Measurements from ENCODE around the gene EPB41L4B.
"Not testable (repeated sequence)": the region's sequence is repeated elsewhere in the genome, so short reads cannot be mapped to it uniquely, and the experiment has no call there.

EPB41L4B gene

GRCh38 chr9:109320742-109321448, at the start of gene EPB41L4B:
TSS of gene EPB41L4B (minus strand) at chr9:109321059. CDS start at chr9:109320446, 613 bp downstream.
- Mint-ChIP-seq H3K9me3 (no peaks in the 10 kb centered on the region), H3K4me3 (peak within 1 kb of the TSS; percentile 83 to 89), H3K27ac (peak within 1 kb of the TSS in 1 of 2 donors; percentile 50), H3K27me3 (peaks cover 77% of the 10 kb centered on the region), H3K4me1 (peaks cover 25% of the 10 kb centered on the region)
- ATAC-seq (peak; percentile 95), DNase-seq (peak; percentile 91 to 93)

- H3K27ac Mint-ChIP-seq = no peak overlapping the region
- ATAC-seq (no peak), DNase-seq (no peak)
- peaks cover 25% of the 10 kb centered on the region for H3K27me3 Mint-ChIP-seq
- no peaks in the 10 kb centered on the region for H3K4me1 Mint-ChIP-seq
- no peak overlapping the region for H3K4me3 Mint-ChIP-seq
- peaks cover 0 to 15% of the 10 kb centered on the region in 2 donors for H3K9me3 Mint-ChIP-seq
These were observed 48.4 kb upstream of the EPB41L4B start for GRCh38 chr9:109369285-109369684.

GRCh38 chr9:109360771-109361170, 39.9 kb upstream of the EPB41L4B start:
- peaks cover 12% of the 10 kb centered on the region for H3K27me3 Mint-ChIP-seq
- H3K9me3 Mint-ChIP-seq = no peaks in the 10 kb centered on the region
- H3K4me1 Mint-ChIP-seq = no peaks in the 10 kb centered on the region
- H3K27ac Mint-ChIP-seq = no peak overlapping the region
- ATAC-seq (no peak), DNase-seq (no peak)
- H3K4me3 Mint-ChIP-seq = no peak overlapping the region

DNA sequence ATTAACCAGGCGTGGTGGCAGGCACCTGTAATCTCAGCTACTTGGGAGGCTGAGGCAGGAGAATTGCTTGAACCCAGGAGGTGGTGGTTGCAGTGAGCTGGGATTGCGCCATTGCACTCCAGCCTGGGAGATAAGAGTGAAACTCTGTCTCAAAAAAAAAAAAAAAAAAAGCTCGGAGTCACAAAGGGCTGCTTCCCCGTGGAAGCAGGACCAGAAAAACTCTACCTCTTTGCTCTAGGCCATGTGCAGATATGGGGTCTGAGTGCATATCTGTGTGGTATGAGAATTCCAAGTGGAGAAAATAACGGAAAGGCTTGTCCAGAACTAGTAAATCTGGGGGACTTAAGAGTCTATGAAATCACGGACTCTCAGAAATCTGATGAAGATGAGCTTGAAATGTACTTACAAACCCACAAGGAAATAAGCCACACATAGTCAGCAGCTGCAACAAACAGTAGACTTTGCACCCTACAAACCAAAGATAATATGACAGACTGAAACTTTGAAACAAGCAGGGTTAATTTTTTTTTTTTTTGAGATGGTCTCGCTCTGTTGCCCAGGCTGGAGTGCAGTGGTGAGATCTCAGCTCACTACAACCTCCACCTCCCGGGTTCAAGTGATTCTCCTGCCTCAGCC, 38.2 kb upstream of the EPB41L4B start:
- not testable (repeated sequence) for DNase-seq, H3K4me1 Mint-ChIP-seq, H3K4me3 Mint-ChIP-seq, H3K27ac Mint-ChIP-seq, ATAC-seq
- peaks cover 0 to 14% of the 10 kb centered on the region in 2 donors for H3K9me3 Mint-ChIP-seq
- peaks cover 24% of the 10 kb centered on the region for H3K27me3 Mint-ChIP-seq

DNA sequence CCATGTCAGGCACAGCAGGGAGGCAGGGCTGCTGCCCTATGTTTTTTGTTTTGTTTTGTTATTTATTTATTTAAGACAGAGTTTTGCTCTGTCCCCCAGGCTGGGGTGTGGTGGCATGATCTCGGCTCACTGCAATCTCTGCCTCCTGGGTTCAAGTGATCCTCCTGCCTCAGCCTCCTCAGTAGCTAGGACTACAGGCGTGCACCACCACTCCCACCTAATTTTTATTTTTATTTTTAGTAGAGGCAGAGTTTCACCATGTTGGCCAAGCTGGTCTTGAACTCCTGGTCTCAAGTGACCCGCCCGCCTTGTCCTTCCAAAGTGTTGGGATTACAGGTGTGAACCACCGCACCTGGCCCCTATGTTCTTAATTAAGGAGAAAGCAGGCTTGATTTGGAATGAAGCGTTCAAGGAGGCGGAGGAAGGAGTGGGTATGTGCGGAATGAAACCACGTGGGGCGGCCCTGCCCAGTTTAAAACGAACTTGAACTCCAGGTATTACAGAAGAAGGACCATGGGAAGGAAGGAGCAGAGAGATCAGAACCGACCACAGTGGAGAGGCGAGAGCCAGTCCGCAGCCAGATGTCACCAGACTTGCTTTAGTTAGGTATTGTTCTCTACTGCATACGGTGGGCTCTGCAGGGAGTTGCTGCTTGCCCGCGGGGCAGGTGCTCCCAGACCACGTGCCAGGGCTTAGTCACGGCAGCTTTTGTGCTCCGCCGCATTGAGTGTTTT, 34.9 kb upstream of the EPB41L4B start:
- no peak for ATAC-seq
- no peak overlapping the region for H3K27ac Mint-ChIP-seq
- no peak overlapping the region for H3K4me3 Mint-ChIP-seq
- peaks cover 27% of the 10 kb centered on the region for H3K27me3 Mint-ChIP-seq
- H3K9me3 Mint-ChIP-seq = peaks cover 0 to 14% of the 10 kb centered on the region in 2 donors
- DNase-seq = no peak
- H3K4me1 Mint-ChIP-seq = no peaks in the 10 kb centered on the region

GRCh38 chr9:109354190-109354589, 33.3 kb upstream of the EPB41L4B start:
- Mint-ChIP-seq H3K9me3 (peaks cover 0 to 14% of the 10 kb centered on the region in 2 donors), H3K4me1 (no peaks in the 10 kb centered on the region), H3K4me3 (no peak overlapping the region), H3K27ac (no peak overlapping the region), H3K27me3 (peaks cover 27% of the 10 kb centered on the region)
- ATAC-seq (no peak), DNase-seq (no peak)

- H3K27me3 Mint-ChIP-seq = peaks cover 27% of the 10 kb centered on the region
- no peaks in the 10 kb centered on the region for H3K4me1 Mint-ChIP-seq
- H3K4me3 Mint-ChIP-seq = no peak overlapping the region
- peaks cover 0 to 14% of the 10 kb centered on the region in 2 donors for H3K9me3 Mint-ChIP-seq
- no peak for ATAC-seq
- DNase-seq = no peak
- peak overlapping the region in 1 of 2 donors; percentile 61 for H3K27ac Mint-ChIP-seq
These were observed 30.2 kb upstream of the EPB41L4B start for GRCh38 chr9:109351032-109351431.

DNA sequence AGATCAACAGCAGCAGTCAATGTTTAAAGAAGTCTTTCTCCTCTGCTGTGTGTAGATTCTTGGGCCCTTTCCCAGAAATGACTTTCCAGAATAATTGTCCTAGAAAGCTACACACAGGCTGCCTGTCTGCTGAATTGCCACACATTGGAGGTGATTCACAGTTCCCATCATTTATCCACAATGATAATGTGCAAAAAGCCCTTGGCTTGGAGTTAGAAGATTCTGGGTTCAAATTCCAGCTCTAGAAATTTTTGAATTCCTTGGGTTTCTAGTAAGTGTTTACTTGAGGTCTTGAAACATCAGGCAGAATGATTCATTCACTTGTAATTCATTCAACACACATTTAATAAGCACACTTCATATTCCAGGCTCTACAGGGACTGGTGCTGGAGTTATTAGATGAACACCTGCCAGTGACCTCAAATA, 28.6 kb upstream of the EPB41L4B start:
- H3K4me3 Mint-ChIP-seq = no peak overlapping the region
- ATAC-seq (no peak), DNase-seq (no peak)
- H3K27ac Mint-ChIP-seq = no peak overlapping the region
- H3K9me3 Mint-ChIP-seq = peaks cover 0 to 3% of the 10 kb centered on the region in 2 donors
- H3K4me1 Mint-ChIP-seq = no peaks in the 10 kb centered on the region
- peaks cover 13% of the 10 kb centered on the region for H3K27me3 Mint-ChIP-seq

- DNase-seq (no peak), ATAC-seq (peak; percentile 39)
- no peak overlapping the region for H3K27ac Mint-ChIP-seq
- no peak overlapping the region for H3K4me3 Mint-ChIP-seq
- H3K9me3 Mint-ChIP-seq = no peaks in the 10 kb centered on the region
- H3K4me1 Mint-ChIP-seq = no peaks in the 10 kb centered on the region
- no peaks in the 10 kb centered on the region for H3K27me3 Mint-ChIP-seq
These were observed 26.0 kb upstream of the EPB41L4B start for GRCh38 chr9:109346904-109347303.

DNA sequence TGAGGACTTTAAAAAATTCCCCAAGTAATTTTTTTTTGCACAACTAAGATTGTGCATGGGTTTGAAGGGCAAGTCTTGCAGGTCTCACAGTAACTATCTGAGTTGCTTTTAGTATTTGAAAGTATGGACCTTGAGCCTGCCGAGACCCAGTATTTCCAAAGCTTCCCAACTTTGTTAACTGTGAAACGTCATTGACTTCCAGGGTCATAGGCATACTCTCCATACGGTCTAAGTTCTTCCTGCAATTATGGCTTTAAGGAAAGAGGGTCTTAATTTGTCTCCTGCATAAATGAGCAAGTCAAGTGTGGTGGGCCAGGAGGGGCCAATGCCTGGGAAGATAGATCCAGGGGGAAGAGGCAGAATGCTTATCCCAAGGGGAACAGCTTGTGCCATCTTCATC, 24.0 kb upstream of the EPB41L4B start:
- Mint-ChIP-seq H3K27ac (no peak overlapping the region), H3K27me3 (no peaks in the 10 kb centered on the region), H3K4me1 (no peaks in the 10 kb centered on the region), H3K4me3 (no peak overlapping the region), H3K9me3 (no peaks in the 10 kb centered on the region)
- ATAC-seq (no peak), DNase-seq (no peak)

GRCh38 chr9:109342878-109343277, 22.0 kb upstream of the EPB41L4B start:
- H3K4me1 Mint-ChIP-seq = no peaks in the 10 kb centered on the region
- H3K4me3 Mint-ChIP-seq = no peak overlapping the region
- no peaks in the 10 kb centered on the region for H3K27me3 Mint-ChIP-seq
- no peak overlapping the region for H3K27ac Mint-ChIP-seq
- no peak for ATAC-seq
- DNase-seq = no peak
- H3K9me3 Mint-ChIP-seq = no peaks in the 10 kb centered on the region

DNA sequence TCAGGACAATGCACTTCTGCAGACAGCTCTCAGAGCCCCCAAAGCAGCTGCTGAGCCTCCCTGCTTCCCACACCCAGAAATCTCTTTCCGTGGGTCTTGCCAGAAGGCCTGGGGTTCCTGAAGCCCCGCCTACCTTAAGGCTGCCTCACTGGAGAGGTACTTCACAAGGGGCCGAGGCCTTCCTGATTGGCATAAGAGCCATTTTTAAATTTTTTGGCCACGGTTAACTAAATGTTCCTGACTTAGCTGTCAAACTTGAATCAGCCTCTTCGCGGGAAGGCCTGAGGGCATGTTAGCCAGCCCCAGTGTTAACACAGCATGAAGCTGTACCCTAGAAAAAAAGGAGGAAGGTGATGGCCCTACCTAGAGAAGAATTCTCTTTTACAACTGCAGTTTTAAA, 20.7 kb upstream of the EPB41L4B start:
- no peak overlapping the region for H3K4me3 Mint-ChIP-seq
- H3K9me3 Mint-ChIP-seq = no peaks in the 10 kb centered on the region
- ATAC-seq = no peak

DNA sequence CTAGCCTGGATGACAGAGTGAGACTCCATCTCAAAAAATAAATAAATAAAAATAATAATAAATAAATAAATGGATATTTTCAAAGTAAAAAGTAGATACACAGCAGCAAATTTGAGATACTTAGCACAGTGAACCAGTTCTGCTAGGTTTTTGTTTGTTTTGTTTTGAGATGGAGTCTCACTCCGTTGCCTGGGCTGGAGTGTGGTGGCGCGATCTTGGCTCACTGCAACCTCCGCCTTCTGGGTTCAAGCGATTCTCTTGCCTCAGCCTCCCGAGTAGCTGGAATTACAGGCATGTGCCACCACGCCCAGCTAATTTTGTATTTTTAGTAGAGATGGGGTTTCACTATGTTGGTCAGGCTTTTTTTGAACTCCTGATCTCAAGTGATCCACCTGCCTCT, 20.1 kb upstream of the EPB41L4B start:
- H3K9me3 Mint-ChIP-seq, H3K27me3 Mint-ChIP-seq, H3K4me1 Mint-ChIP-seq, H3K27ac Mint-ChIP-seq, DNase-seq, H3K4me3 Mint-ChIP-seq, ATAC-seq: not testable (repeated sequence)

More for the DNA sequence above, 20.7 kb upstream of the EPB41L4B start:
- Mint-ChIP-seq H3K4me1 (no peaks in the 10 kb centered on the region), H3K27ac (peak overlapping the region in 1 of 2 donors; percentile 85), H3K27me3 (peaks cover 2% of the 10 kb centered on the region)
- DNase-seq = no peak

DNA sequence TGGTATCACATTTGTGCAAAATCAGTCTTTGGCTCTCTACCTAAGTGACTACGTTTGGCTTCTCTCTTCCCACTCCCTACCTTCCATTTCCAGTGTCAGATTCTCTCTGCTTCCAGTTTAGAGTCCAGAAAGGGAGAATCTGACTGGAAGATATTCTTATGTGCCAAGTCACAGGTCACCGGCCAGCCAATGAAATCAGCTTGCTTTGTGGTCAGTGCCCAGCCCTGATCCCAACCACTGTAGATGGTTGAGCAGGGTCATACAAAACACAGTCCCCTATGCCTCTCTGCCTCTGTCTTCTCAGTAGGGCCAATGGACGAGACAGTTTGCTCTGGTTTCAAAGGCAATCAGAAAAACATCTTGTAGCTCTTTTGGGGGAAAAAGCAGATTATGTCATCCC, 15.6 kb upstream of the EPB41L4B start:
- H3K27me3 Mint-ChIP-seq = peaks cover 29% of the 10 kb centered on the region
- no peak overlapping the region for H3K27ac Mint-ChIP-seq
- no peak overlapping the region for H3K4me3 Mint-ChIP-seq
- H3K9me3 Mint-ChIP-seq = no peaks in the 10 kb centered on the region
- DNase-seq (no peak), ATAC-seq (no peak)
- H3K4me1 Mint-ChIP-seq = no peaks in the 10 kb centered on the region

DNA sequence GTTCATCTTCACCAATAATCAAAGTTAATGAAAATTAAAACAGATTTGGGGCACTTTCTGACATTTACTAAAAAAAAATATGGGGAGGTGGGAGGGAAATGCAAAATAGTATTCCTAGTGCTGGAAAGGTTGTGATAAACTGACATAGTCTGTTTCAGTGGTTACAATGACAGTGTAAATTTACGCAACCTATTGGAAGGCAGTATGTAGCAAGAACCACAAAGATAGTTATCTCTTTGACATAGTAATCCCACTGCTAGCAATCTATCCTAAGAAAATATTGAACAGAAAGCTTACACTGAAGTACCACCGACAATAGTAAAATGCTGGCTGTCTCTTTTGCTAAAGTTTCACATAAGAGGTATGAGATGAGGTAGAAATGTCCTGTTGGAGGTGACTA, 15.1 kb upstream of the EPB41L4B start:
- DNase-seq (no peak), ATAC-seq (no peak)
- Mint-ChIP-seq H3K9me3 (no peaks in the 10 kb centered on the region), H3K27ac (no peak overlapping the region), H3K4me1 (no peaks in the 10 kb centered on the region), H3K27me3 (peaks cover 33% of the 10 kb centered on the region), H3K4me3 (no peak overlapping the region)

DNA sequence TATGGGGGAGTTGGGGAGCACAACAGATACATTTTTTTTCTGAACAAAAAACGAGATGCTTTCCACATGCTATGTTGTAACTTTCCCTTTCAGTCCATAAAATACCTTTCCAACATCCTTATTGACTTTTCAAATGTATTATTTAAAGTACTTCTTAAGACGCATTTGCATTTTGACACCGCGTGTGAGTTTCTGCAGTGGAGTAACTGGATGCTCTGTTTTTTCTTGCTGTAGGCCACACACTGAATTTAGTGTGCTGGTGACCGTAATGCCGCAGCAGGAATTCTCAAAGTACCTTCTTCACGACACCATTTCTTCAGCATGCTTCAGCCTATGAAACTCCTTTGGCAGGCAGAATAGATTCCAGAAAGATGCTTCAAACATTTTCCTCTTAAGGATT, 14.3 kb upstream of the EPB41L4B start:
- DNase-seq (no peak), ATAC-seq (no peak)
- Mint-ChIP-seq H3K4me1 (no peaks in the 10 kb centered on the region), H3K27me3 (peaks cover 36% of the 10 kb centered on the region), H3K9me3 (no peaks in the 10 kb centered on the region), H3K27ac (no peak overlapping the region), H3K4me3 (no peak overlapping the region)
